K562 (cell line): ENCODE measurements around the gene BECN2. TPM values are rescaled to one million over a fixed set of nuclear protein-coding genes. Genes with fewer than 3 reads are reported as not detected.

Experiments
- ATAC-seq: fragments of 200-7000 bp; cut with Tn5 transposase; 3 replicates; pipeline ENCODE4 v1.9.1; 2020; ENCODE audit warnings: moderate library complexity
- BruUV-seq: library from RNA; stranded (reverse); fragments of 400-500 nt; replicated peaks from 2 replicates; lab custom pipeline; 2021; lab: Mats Ljungman, UMichigan
- CTCF ChIA-PET: fragments of 300-600 bp; formaldehyde crosslinking; extraction: SDS; loops from one replicate; lab custom pipeline; 2021; ENCODE audit warnings: low intra/inter-chr PET ratio; lab: Yijun Ruan, JAX
- POLR2A ChIA-PET: fragments of 300-600, 350-650 bp; sonication (Branson Sonifier 250); formaldehyde crosslinking; extraction: SDS; loops from one replicate; lab custom pipeline; 2021; ENCODE audit warnings: antibody characterized with exemption, inconsistent platforms; lab: Yijun Ruan, JAX
- DNase-seq, 4 experiments: peaks; one replicate each; pipeline versions ENCODE4 v3.0.0 to v3.0.0-alpha.2; 2011 to 2018; ENCODE audit warnings: low spot score in 3 of 4, mixed read lengths in 3 of 4; ENCODE audit errors: extremely low read depth in 1 of 4
- FAIRE-seq: peaks from 2 replicates; lab custom pipeline; 2011; peaks lifted over from hg19 to GRCh38; lab: Jason Lieb, UNC
- H2AFZ ChIP-seq: 2 replicates; pipeline ENCODE4 v1.6.0; 2011; ENCODE audit warnings: low read depth, low read length, control low read depth, inconsistent platforms
- H3K27ac ChIP-seq: fragments of 200-600 bp; 3 replicates; pipeline ENCODE4 v1.8.0; 2011; ENCODE audit warnings: low read depth, mild to moderate bottlenecking, control low read depth, inconsistent platforms, low read length, moderate library complexity, mixed read lengths; ENCODE audit errors: extremely low read depth
- H3K27me3 ChIP-seq, 2 experiments: fragments of 300-600 bp in 1 of 2; 2 replicates in 1 of 2; 3 replicates in 1 of 2; pipeline versions ENCODE4 v1.6.0 to v1.8.0; 2011; ENCODE audit warnings: inconsistent platforms in 2 of 2, low read length in 2 of 2, mild to moderate bottlenecking in 1 of 2, mixed read lengths in 1 of 2, moderate library complexity in 1 of 2; ENCODE audit not compliant: control insufficient read depth in 2 of 2, insufficient read depth in 2 of 2
- H3K36me3 ChIP-seq: fragments of 300-600 bp; 3 replicates; pipeline ENCODE4 v1.8.0; 2011; ENCODE audit warnings: mild to moderate bottlenecking, low read length, inconsistent platforms; ENCODE audit not compliant: control insufficient read depth, insufficient read depth
- H3K4me1 ChIP-seq, 2 experiments: fragments of 200-600 bp in 1 of 2; replicated peaks in 1 of 2; 2 replicates in 1 of 2; 3 replicates in 1 of 2; pipeline versions ENCODE4 v1.5.1 to v1.8.0; 2011; ENCODE audit warnings: inconsistent platforms in 2 of 2, low read length in 2 of 2, mild to moderate bottlenecking in 1 of 2, mixed read lengths in 1 of 2, moderate library complexity in 1 of 2; ENCODE audit not compliant: control insufficient read depth in 2 of 2, insufficient read depth in 2 of 2
- H3K4me2 ChIP-seq: 2 replicates; pipeline ENCODE4 v1.6.1; 2011; ENCODE audit warnings: low read length, control low read depth, inconsistent platforms, mixed read lengths; ENCODE audit not compliant: insufficient read depth
- H3K4me3 ChIP-seq: fragments of 200-600 bp; sonication (generic), shearing (Covaris generic); 2 replicates; pipeline ENCODE4 v1.5.1; 2016; ENCODE audit warnings: control low read depth, inconsistent platforms
- H3K79me2 ChIP-seq: fragments of 200-600 bp; 3 replicates; pipeline ENCODE4 v1.8.0; 2011; ENCODE audit warnings: low read length, inconsistent platforms; ENCODE audit not compliant: control insufficient read depth, insufficient read depth
- H3K9ac ChIP-seq, 2 experiments: 2 replicates each; pipeline versions ENCODE4 v1.6.0 to v1.6.1; 2011; ENCODE audit warnings: low read depth in 2 of 2, low read length in 2 of 2, control low read depth in 1 of 2, inconsistent platforms in 1 of 2, mild to moderate bottlenecking in 1 of 2, mixed read lengths in 1 of 2; ENCODE audit not compliant: insufficient read depth in 1 of 2
- H3K9me1 ChIP-seq: one replicate; pipeline ENCODE4 v1.6.0; 2011; ENCODE audit warnings: inconsistent platforms, mild to moderate bottlenecking, low read length, moderate library complexity; ENCODE audit not compliant: control insufficient read depth, insufficient read depth
- H3K9me3 ChIP-seq: replicated peaks from 2 replicates; pipeline ENCODE4 v1.5.1; 2011; ENCODE audit warnings: low read depth, low read length, inconsistent platforms; ENCODE audit not compliant: control insufficient read depth, insufficient read depth
- H4K20me1 ChIP-seq: replicated peaks from 2 replicates; pipeline ENCODE4 v1.6.1; 2011; ENCODE audit warnings: low read length, inconsistent platforms, mixed read lengths; ENCODE audit not compliant: control insufficient read depth, insufficient read depth
- ATF3 ChIP-seq, 2 experiments: fragments of 450-650 bp in 1 of 2; sonication (generic) in 1 of 2; formaldehyde crosslinking in 1 of 2; IDR thresholded peaks in 1 of 2; conservative IDR thresholded peaks in 1 of 2; 2 replicates each; pipeline versions ENCODE4 v1.6.1 to v1.8.1; 2016 to 2023; ENCODE audit warnings: mild to moderate bottlenecking in 2 of 2, moderate library complexity in 2 of 2, inconsistent platforms in 1 of 2, missing genetic modification reagents in 1 of 2
- ATF7 ChIP-seq: fragments of 450-650 bp; IDR thresholded peaks from 2 replicates; pipeline ENCODE4 v1.7.1; 2014; ENCODE audit warnings: mild to moderate bottlenecking, moderate library complexity
- CC2D1A ChIP-seq: fragments of 450-650 bp; IDR thresholded peaks from 2 replicates; pipeline ENCODE4 v1.6.1; 2017; ENCODE audit warnings: mild to moderate bottlenecking
- CEBPG ChIP-seq, 3 experiments: fragments of 200-800 bp in 1 of 3; sonication (Bioruptor generic) in 1 of 3; sonication (generic) in 1 of 3; formaldehyde crosslinking in 1 of 3; IDR thresholded peaks in 2 of 3; conservative IDR thresholded peaks in 1 of 3; 2 replicates each; pipeline versions ENCODE4 v1.6.1 to v1.8.0; 2016 to 2022; ENCODE audit warnings: missing compliant biosample characterization in 2 of 3, missing genetic modification characterization in 2 of 3, mild to moderate bottlenecking in 1 of 3, missing genetic modification reagents in 1 of 3
- CTBP1 ChIP-seq: fragments of 450-650 bp; IDR thresholded peaks from 2 replicates; pipeline ENCODE4 v1.6.1; 2016; ENCODE audit warnings: borderline replicate concordance
- JUN ChIP-seq, 2 experiments: sonication (generic) in 1 of 2; formaldehyde crosslinking in 1 of 2; IDR thresholded peaks; 2 replicates each; pipeline versions ENCODE4 v1.6.1 to v1.8.0; 2012 to 2022; ENCODE audit warnings: borderline replicate concordance in 2 of 2, mild to moderate bottlenecking in 2 of 2, improper control_type of control experiment in 1 of 2, low read depth in 1 of 2, low read length in 1 of 2, missing genetic modification reagents in 1 of 2
- JUND ChIP-seq, 2 experiments: IDR thresholded peaks; 2 replicates in 1 of 2; 3 replicates in 1 of 2; pipeline ENCODE4 v1.6.1; 2011; ENCODE audit warnings: borderline replicate concordance in 2 of 2, low read depth in 2 of 2, low read length in 2 of 2, improper control_type of control experiment in 1 of 2, missing biosample characterization in 1 of 2, missing genetic modification characterization in 1 of 2, missing genetic modification reagents in 1 of 2
- MCM3 ChIP-seq: fragments of 450-650 bp; IDR thresholded peaks from 2 replicates; pipeline ENCODE4 v1.6.1; 2016
- MED1 ChIP-seq: sonication (generic); formaldehyde crosslinking; IDR thresholded peaks from 2 replicates; pipeline ENCODE4 v1.8.1; 2023; ENCODE audit warnings: missing genetic modification reagents, borderline replicate concordance
- RFX1 ChIP-seq: fragments of 450-650 bp; IDR thresholded peaks from 2 replicates; pipeline ENCODE4 v1.6.1; 2016; ENCODE audit warnings: mild to moderate bottlenecking, moderate library complexity
- ZNF316 ChIP-seq: fragments of 450-650 bp; IDR thresholded peaks from 2 replicates; pipeline ENCODE4 v1.6.1; 2016
- WGBS: fragments of 100-300 bp; shearing (Covaris generic); methylation state at CpG from one replicate; pipeline ENCODE4 v1.1.6; 2016; ENCODE audit warnings: low coverage, mixed read lengths; ENCODE audit not compliant: insufficient coverage; ENCODE audit errors: missing lambda C conversion rate; 5-methylcytosine and 5-hydroxymethylcytosine counted together
- in situ Hi-C: fragments of 300-500 bp; cut with MboI; formaldehyde crosslinking; loops from 4 replicates; pipeline ENCODE4 v1.15.0; 2018; ENCODE audit warnings: inconsistent platforms, mixed read lengths
- intact Hi-C: fragments of 100-400 bp; cut with micrococcal nuclease; formaldehyde crosslinking; loops from 2 replicates; pipeline ENCODE4 v1.14.2; 2022
- polyA plus RNA-seq, 8 experiments: library from polyadenylated mRNA; depleted of rRNA in 4 of 8; stranded (reverse) in 5 of 8; unstranded in 3 of 8; fragments of >200 nt; fragmentation: Nextera tagmentation in 2 of 8; fragmentation: Illumina TruSeq in 1 of 8; extraction: Ambion mirVana in 2 of 8; extraction: Trizol in 1 of 8; gene quantifications; 2 replicates each; pipeline versions ENCODE4 v1.2.1 to v1.2.3, GENCODE V29; 2011 to 2014; ENCODE audit warnings: inconsistent platforms in 1 of 8, missing spikeins in 1 of 8
- total RNA-seq, 7 experiments: library from RNA; depleted of rRNA in 6 of 7; stranded (reverse); fragments of >200 nt in 6 of 7; fragmentation: Illumina TruSeq in 2 of 7; extraction: Trizol in 2 of 7; gene quantifications; 2 replicates each; pipeline versions ENCODE4 v1.2.1 to v1.2.3, GENCODE V29; 2011 to 2021; ENCODE audit warnings: low replicate concordance in 1 of 7

BECN2 gene
- total and polyA plus RNA-seq, 9 of the 15 experiments (the other 6 are each of a cell fraction or from before 2014, with no cell fraction given) = not detected

- Histone ChIP-seq H3K36me3 (no peaks in the 10 kb centered on the region), H2AFZ (no peak overlapping the region), H3K9me1 (no peaks in the 10 kb centered on the region), H3K27ac (no peak overlapping the region), H3K79me2 (no peaks in the 10 kb centered on the region), H3K27me3 (peaks cover 26 to 61% of the 10 kb centered on the region in 2 experiments), H3K4me1 (no peaks in the 10 kb centered on the region), H3K9ac (no peak overlapping the region), H3K9me3 (no peaks in the 10 kb centered on the region)
- WGBS = 0% methylated on average over 6 of the region's 6 CpGs
- BruUV-seq = no TSS peak
- ATAC-seq (no peak), FAIRE-seq (no peak), DNase-seq (peak in 1 of 4 experiments; percentile 6)
- intact Hi-C loops = no loop called here
- POLR2A ChIA-PET = interaction anchor here (1.2 kb wide), 1 partner anchor 26 kb away, joined by 5 read pairs; no protein-coding TSS in a partner anchor
- CTCF ChIA-PET = no interaction called here
- no peak for TF ChIP-seq MED1 (CRISPR knock-in tag)
- TF ChIP-seq, all 486 proteins: peak for 0
- Histone ChIP-seq H3K4me2 (no peak overlapping the region), H4K20me1 (no peaks in the 10 kb centered on the region), H3K4me3 (no peak overlapping the region)
- in situ Hi-C loops = no loop called here
Observed at GRCh38 chr1:241932845-241933244, 24.7 kb upstream of the BECN2 start.

- 3% methylated on average over 12 of the region's 12 CpGs for WGBS
- H3K9ac ChIP-seq = no peak overlapping the region
- BruUV-seq = no TSS peak
- no peaks in the 10 kb centered on the region for H4K20me1 ChIP-seq
- H2AFZ ChIP-seq = no peak overlapping the region
- no peak overlapping the region for H3K4me3 ChIP-seq
- in situ Hi-C loops (no loop called here), intact Hi-C loops (no loop called here)
- no peaks in the 10 kb centered on the region for H3K79me2 ChIP-seq
- H3K36me3 ChIP-seq = no peaks in the 10 kb centered on the region
- H3K4me2 ChIP-seq = no peak overlapping the region
- H3K9me3 ChIP-seq = no peaks in the 10 kb centered on the region
- ATAC-seq (peak; percentile 76), FAIRE-seq (no peak), DNase-seq (peak in 2 of 4 experiments; percentile 9 to 11)
- CTCF ChIA-PET = no interaction called here
- TF ChIP-seq ATF7 = peak; percentile 83
- TF ChIP-seq ATF3 (IDR thresholded peaks at IDR 0.05) = peak; percentile 71
- TF ChIP-seq ATF3 (CRISPR knock-in tag; conservative IDR thresholded peaks at IDR 0.05) = no peak
- peak; percentile 68 for TF ChIP-seq JUND (IDR thresholded peaks at IDR 0.05; ENCODE audit: borderline replicate concordance, low read depth, low read length)
- TF ChIP-seq JUND (tag; IDR thresholded peaks at IDR 0.05; ENCODE audit: borderline replicate concordance, low read depth, low read length) = peak; percentile 27; the same call in 2 of the 3 replicates
- TF ChIP-seq ZNF316 = no peak
- TF ChIP-seq JUN (IDR thresholded peaks at IDR 0.05; ENCODE audit: borderline replicate concordance, low read depth, low read length) = peak; percentile 50; the same call in 1 of the 2 replicates
- TF ChIP-seq JUN (CRISPR knock-in tag; IDR thresholded peaks at IDR 0.05; ENCODE audit: borderline replicate concordance) = no peak
- peak; percentile 85 for TF ChIP-seq RFX1
- TF ChIP-seq CC2D1A = no peak
- TF ChIP-seq MCM3 = no peak
- no peak for TF ChIP-seq CEBPG (CRISPR knock-in tag; IDR thresholded peaks at IDR 0.05)
- peak in 1 of 2 experiments; percentile 63; a peak in 1 of 4 replicates for TF ChIP-seq CEBPG (tag; conservative IDR thresholded peaks at IDR 0.05 in 1 of 2, IDR thresholded peaks at IDR 0.05 in 1 of 2)
- peak; percentile 38; the same call in 1 of the 2 replicates for TF ChIP-seq CTBP1
- no peaks in the 10 kb centered on the region for H3K4me1 ChIP-seq
- H3K27me3 ChIP-seq = peaks cover 18 to 47% of the 10 kb centered on the region in 2 experiments
- H3K9me1 ChIP-seq = no peaks in the 10 kb centered on the region
- H3K27ac ChIP-seq = no peak overlapping the region
- POLR2A ChIA-PET = no interaction called here
Observed at GRCh38 chr1:241934201-241934848, 23.2 kb upstream of the BECN2 start.
